GDM1 (cell line): Measurements from ENCODE around the gene GMPS.
"Not testable (repeated sequence)": the region's sequence is repeated elsewhere in the genome, so short reads cannot be mapped to it uniquely, and the experiment has no call there.

Experiments used
- DNase-seq: peaks from one replicate; lab custom pipeline; 2025; lab: John Stamatoyannopoulos, UW

The GMPS gene

GRCh38 chr3:155872904-155873646, 2.6 kb downstream of the GMPS start:
- no peak for DNase-seq

DNA sequence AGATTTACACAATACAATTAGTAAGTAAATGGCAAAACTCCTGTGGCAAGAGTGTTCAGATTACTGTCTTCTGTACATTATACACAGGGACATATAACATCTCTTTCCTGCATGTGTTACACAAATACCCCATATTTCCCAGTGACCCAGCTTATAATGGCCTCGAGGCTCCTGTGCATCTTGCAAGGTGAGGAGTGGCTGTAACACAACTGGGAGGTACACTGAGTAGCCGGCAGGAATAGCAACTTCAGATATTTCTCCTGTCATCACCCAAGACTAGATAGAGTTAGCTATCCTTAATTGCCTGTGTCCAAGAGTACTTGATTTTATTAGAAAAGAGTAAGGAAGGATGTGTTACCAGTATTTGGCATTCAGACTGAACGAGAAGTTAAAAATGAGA, 5.6 kb downstream of the GMPS start:
- DNase-seq = no peak

DNA sequence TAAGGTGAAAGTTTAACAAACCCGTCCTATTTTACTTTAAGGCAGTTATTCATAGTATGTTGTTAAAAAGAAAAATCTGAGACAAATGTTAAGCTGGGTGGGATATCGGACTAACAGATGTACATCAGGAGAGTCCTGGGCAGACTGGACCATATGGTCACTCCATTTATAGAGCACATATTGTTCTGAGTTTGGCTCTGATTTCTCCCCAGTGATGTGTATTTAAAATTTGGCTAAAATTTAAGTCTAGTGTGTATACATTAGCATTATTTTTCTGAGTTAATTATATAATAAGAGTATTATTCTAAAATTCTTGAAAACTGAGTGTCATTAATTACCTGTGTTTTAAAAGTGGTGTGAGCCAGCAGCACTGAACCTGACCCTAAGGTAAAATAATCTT, 6.1 kb downstream of the GMPS start:
- no peak for DNase-seq

- no peak for DNase-seq
Measured at GRCh38 chr3:155880286-155880685, 9.8 kb downstream of the GMPS start.

DNA sequence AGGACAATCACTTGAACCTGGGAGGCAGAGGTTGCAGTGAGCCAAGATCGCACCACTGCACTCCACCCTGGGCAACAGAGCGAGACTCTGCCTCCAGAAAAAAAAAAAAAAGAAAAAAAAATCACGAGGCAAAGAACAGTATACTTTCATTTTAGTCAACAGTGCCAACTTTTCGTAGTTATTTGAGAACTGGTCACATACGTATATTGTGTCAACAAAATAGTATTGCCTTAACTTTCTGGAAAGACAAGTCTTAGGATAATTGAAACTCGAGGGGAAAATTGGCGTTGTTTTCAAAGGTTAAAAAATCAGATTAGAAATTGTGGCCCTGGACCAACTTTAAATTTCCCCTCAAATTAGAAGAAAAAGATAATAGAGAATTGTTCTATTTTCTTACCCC, 13.8 kb downstream of the GMPS start:
- no peak for DNase-seq

DNA sequence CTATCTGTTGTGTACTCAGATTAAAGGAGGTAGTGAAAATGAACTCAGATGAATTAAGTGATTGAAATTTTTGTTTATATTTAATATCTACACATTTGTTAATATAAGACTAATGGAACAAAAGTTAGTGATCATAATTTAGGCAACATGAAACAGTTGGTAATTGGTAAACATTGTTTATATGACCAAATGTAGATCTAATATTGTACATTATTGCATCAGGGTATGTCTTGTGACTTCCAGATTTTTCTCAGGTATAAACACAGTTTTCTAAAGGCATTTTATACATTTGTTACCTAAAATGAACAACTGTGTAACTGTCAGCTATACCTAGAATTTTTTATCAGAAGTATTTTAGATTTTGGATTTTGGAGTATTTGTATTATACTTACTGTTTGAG, 14.8 kb downstream of the GMPS start:
- no peak for DNase-seq

DNA sequence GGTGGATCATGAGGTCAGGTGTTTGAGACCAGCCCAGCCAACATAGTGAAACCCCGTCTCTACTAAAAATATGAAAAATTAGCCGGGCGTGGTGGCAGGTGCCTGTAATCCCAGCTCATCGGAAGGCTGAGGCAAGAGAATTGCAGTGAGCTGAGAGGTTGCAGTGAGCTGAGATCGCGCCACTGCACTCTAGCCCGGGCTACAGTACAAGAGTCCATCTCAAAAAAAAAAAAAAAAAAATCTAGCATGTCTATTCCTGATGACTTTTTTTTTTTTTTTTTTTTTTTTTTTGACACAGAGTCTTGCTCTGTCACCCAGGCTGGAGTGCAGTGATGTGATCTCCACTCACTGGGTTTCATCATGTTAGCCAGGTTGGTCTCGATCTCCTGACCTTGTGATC, 15.9 kb downstream of the GMPS start:
- not testable (repeated sequence) for DNase-seq

DNA sequence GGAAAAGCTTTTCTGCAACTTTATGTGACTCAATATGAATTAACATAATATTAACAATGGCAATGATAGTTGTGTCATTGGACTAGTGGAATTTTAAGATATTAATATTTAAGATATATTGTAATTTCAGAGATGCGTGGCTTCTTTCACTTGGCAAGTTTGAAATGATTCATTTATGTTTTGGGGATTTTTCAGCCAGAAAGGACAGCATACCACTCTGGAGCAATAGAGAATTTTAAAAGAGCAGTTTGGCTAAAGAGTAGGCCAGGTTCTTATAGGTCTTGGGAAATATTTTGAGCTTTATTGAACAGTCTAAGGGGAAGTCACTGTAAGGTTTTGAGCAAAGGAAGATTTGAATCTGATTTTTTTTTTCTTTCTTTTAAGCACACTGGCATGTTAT, 16.5 kb downstream of the GMPS start:
- no peak for DNase-seq

DNA sequence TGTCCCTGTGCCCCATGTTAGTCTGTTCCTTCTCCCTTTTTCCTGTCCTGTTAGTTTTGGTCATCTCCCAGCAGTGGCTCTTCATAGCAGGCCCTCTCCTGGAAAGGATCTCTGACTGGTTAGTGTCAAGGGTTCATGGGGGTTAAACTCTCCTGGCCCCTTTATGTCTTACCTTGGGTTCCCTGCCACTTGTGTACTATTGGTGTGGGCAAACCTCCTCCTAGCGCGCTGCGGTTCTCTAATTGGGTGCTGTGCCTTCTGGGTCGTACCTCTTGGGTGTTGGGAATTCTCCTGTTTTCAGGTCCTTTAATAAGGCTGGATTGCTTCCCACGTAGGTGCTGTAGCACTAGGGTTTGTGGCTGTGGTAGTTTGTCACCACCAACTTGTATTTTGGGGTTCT, 18.8 kb downstream of the GMPS start:
- no peak for DNase-seq

- DNase-seq = no peak
Measured at GRCh38 chr3:155889952-155890351, 19.5 kb downstream of the GMPS start.

- DNase-seq = no peak
Measured at GRCh38 chr3:155890671-155891190, 20.3 kb downstream of the GMPS start.

DNA sequence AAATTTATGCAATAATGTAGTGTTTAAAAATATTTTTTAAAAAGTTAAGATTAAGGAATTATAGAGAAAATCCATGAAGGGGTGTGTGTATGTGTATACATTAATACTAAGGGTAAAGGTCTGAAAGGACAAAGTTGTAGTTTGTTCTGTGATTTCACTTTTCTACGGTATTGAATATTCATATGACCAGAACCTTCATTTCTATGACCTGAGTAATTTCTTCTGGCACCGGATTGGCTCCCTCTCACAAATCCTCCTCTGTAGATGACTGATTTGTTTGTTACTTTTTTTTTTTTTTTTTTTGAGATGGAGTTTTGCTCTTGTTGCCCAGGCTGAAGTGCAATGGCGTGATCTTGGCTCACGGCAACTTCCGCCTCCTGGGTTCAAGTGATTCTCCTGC, 20.9 kb downstream of the GMPS start:
- no peak for DNase-seq

- DNase-seq = no peak
Measured at GRCh38 chr3:155895379-155895900, 25.0 kb downstream of the GMPS start.

GRCh38 chr3:155906900-155907299, 36.5 kb downstream of the GMPS start:
- no peak for DNase-seq

DNA sequence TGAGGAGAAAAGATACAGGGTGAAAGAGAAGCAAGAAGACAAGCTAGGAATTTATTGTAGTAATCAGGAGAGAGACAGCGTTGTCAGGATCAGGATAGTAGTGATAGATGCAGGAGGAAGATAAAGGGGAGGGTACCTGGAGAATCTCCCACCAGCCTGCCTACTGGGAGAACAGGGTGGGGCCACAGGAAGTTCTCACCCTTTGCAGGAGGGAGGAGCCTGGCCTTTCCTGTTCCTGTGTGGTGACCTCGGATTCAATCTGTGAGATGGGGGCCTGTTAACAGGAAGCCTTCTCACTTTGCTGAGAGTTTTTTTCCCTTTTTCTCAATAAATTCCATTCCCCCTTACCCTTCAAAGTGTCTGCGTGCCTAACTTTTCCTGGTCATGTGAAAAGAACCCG, 37.6 kb downstream of the GMPS start:
- DNase-seq = no peak

GRCh38 chr3:155908605-155909004, 38.2 kb downstream of the GMPS start:
- DNase-seq = no peak

DNA sequence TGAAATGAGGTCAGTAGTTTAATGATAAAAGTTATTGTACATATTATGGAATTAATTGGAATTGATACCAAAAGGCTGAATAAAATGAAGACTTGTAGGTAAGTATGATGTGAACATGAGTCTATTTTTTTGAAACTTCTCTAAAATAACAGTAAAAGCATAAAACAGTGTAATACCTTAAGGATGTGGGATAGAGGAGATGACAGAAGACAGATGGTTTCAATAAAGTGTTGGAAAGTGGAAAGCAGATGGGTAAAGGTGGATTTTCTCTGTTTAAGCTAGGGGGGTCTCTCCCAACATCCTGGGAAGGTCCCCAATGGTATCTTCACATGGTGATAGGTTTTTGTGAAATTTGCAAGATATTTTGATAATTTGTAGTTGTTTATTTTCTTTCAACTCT, 41.6 kb downstream of the GMPS start:
- DNase-seq = no peak

GRCh38 chr3:155912579-155913190, 42.2 kb downstream of the GMPS start:
- no peak for DNase-seq

GRCh38 chr3:155917781-155918180, 47.3 kb downstream of the GMPS start:
- no peak for DNase-seq

DNA sequence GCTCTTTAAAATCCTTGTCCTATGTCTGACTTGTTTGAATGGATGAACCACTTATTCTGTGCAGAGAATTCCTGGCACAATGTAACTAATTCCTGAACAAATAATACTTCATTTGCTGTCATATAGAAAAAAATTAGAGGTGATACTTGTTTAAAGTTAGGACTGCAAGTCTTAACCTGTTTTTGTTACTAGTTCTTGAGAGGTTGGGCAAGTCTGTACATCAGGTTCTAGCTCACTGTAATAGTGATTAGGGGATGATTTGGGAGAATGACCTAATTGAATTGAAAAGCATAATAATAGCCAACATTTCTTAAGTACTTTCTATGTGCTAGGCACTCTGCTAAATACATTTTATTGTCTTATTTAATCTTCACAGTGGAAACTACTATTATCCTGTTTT, 49.3 kb downstream of the GMPS start:
- DNase-seq = no peak

DNA sequence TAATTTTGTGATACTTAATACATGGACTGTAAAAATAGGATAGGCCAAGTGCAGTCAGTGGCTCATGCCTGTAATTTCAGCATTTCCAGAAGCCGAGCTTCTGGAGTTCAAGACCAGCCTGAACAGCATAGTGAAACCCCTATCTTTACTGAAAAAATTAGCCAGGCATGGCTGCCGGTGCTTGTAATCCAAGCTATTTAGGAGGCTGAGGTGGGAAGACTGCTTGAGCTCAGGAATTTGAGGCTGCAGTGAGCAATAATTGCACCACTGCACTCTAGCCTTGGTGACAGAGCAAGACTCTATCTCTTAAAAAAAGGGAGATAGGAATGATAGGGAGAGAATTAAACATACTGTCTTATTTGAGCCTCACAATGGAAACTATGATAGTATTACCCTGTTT, 51.0 kb downstream of the GMPS start:
- DNase-seq = no peak

DNA sequence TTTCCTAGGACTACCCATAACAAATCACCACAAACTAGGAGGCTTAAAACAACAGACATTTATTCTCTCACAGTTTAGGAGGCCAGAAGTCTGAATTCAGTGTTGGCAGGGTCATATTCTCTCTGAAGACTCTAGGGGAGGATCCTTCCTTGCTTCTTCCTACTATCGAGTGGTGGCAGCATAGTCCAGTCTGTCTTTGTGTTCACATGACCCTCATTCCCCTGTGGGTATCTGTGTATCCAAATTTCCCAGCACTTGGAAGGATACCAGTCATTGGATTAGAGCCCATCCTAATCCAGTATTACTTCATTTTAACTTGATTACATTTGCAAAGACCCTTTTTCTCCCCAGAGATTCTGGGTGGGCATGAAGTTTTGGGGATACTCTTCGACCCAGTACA, 63.8 kb downstream of the GMPS start:
- no peak for DNase-seq

DNA sequence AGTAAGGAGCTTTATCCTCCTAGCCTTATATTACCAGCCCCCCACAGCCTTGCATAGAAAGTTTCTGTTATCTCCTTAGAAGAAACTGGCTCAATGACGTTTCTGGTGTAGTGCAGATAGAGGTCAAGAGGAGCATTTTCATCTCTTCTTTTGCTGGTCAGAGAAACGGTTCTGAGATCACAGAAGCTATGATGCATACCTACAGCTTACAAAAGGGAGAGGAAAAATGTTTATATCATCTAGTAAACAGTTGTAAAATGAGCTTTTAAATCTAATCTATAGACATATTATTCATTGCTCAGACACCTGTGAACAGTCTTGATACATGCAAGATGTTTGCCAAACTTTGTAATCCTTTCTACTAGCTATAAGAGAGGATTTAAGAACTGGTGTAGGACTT, 68.0 kb downstream of the GMPS start:
- DNase-seq = no peak

GRCh38 chr3:155941354-155941753, 70.9 kb downstream of the GMPS start:
- no peak for DNase-seq
